H1 (cell line): ENCODE results near the gene PATJ. TPM values are rescaled to one million over a fixed set of nuclear protein-coding genes. Genes with fewer than 3 reads are reported as not detected.

Experiments used
- CTCF ChIA-PET: fragments of 300-600 bp; sonication (Branson Sonifier 250); formaldehyde crosslinking; loops from one replicate; lab custom pipeline; 2021; ENCODE audit not compliant: partially characterized antibody; lab: Charles Lee
- POLR2A ChIA-PET: fragments of 300-600 bp; sonication (Branson Sonifier 250); formaldehyde crosslinking; loops from one replicate; lab custom pipeline; 2021; ENCODE audit warnings: inconsistent platforms; ENCODE audit not compliant: partially characterized antibody; lab: Charles Lee
- DNase-seq, 2 experiments: peaks; one replicate each; pipeline versions ENCODE4 v3.0.0 to v3.0.0-alpha.2; 2010 to 2022; ENCODE audit warnings: low spot score in 2 of 2, low read depth in 1 of 2, mixed read lengths in 1 of 2
- FAIRE-seq: peaks from 2 replicates; lab custom pipeline; 2011; peaks lifted over from hg19 to GRCh38; lab: Jason Lieb, UNC
- H2AFZ ChIP-seq: 2 replicates; pipeline ENCODE4 v1.8.1; 2012; ENCODE audit warnings: low read length, inconsistent platforms
- H2AK5ac ChIP-seq: 2 replicates; pipeline ENCODE4 v1.6.1; 2013; ENCODE audit warnings: low read depth, low read length
- H2BK120ac ChIP-seq: replicated peaks from 2 replicates; pipeline ENCODE3; 2013; ENCODE audit warnings: low read depth, low read length, inconsistent platforms
- H2BK12ac ChIP-seq: 2 replicates; pipeline ENCODE4 v1.6.1; 2013; ENCODE audit warnings: low read depth, low read length
- H2BK15ac ChIP-seq: 2 replicates; pipeline ENCODE4 v1.6.1; 2013; ENCODE audit warnings: low read length
- H2BK20ac ChIP-seq: 2 replicates; pipeline ENCODE4 v1.6.1; 2013; ENCODE audit warnings: low read length
- H2BK5ac ChIP-seq: 2 replicates; pipeline ENCODE4 v1.6.1; 2013; ENCODE audit warnings: low read depth, low read length
- H3K14ac ChIP-seq: 2 replicates; pipeline ENCODE4 v1.6.1; 2013; ENCODE audit warnings: inconsistent platforms; ENCODE audit not compliant: insufficient read length
- H3K18ac ChIP-seq: 2 replicates; pipeline ENCODE4 v1.6.1; 2013; ENCODE audit warnings: low read length; ENCODE audit errors: extremely low read depth
- H3K23ac ChIP-seq: 2 replicates; pipeline ENCODE4 v1.6.1; 2013; ENCODE audit warnings: inconsistent platforms; ENCODE audit not compliant: insufficient read length
- H3K23me2 ChIP-seq: 2 replicates; pipeline ENCODE4 v1.6.1; 2013; ENCODE audit warnings: low read depth, low read length
- H3K27ac ChIP-seq: 2 replicates; pipeline ENCODE4 v1.6.1; 2011; ENCODE audit warnings: low read depth, low read length, inconsistent platforms
- H3K27me3 ChIP-seq, 4 experiments: replicated peaks in 1 of 4; 1 replicate in 1 of 4; 2 replicates in 3 of 4; pipeline versions ENCODE4 v1.6.1 to v1.8.1; 2011 to 2013; ENCODE audit warnings: low read length in 3 of 4, mild to moderate bottlenecking in 3 of 4, inconsistent platforms in 2 of 4, mixed read lengths in 2 of 4, moderate library complexity in 1 of 4; ENCODE audit not compliant: control insufficient read depth in 3 of 4, insufficient read depth in 3 of 4; ENCODE audit errors: extremely low read depth in 1 of 4
- H3K36me3 ChIP-seq, 4 experiments: 2 replicates each; pipeline versions ENCODE4 v1.6.1 to v1.8.1; 2011 to 2013; ENCODE audit warnings: mild to moderate bottlenecking in 4 of 4, low read length in 3 of 4, moderate library complexity in 2 of 4, control low read depth in 1 of 4, inconsistent platforms in 1 of 4; ENCODE audit not compliant: insufficient read depth in 4 of 4, control insufficient read depth in 2 of 4
- H3K4ac ChIP-seq: replicated peaks from 2 replicates; pipeline ENCODE3; 2013; ENCODE audit warnings: low read length, low read depth, mixed read lengths, inconsistent platforms; ENCODE audit not compliant: insufficient read length
- H3K4me1 ChIP-seq, 4 experiments: replicated peaks in 1 of 4; 1 replicate in 1 of 4; 2 replicates in 3 of 4; pipeline versions ENCODE4 v1.6.1 to v1.8.1; 2011 to 2013; ENCODE audit warnings: low read length in 3 of 4, inconsistent platforms in 2 of 4, mixed read lengths in 1 of 4; ENCODE audit not compliant: insufficient read depth in 4 of 4, control insufficient read depth in 3 of 4
- H3K4me2 ChIP-seq, 2 experiments: 2 replicates each; pipeline versions ENCODE4 v1.6.1 to v1.8.1; 2011 to 2013; ENCODE audit warnings: low read depth in 2 of 2, low read length in 2 of 2, control low read depth in 1 of 2, inconsistent platforms in 1 of 2, mild to moderate bottlenecking in 1 of 2; ENCODE audit not compliant: insufficient read depth in 1 of 2
- H3K4me3 ChIP-seq, 4 experiments: fragments of 200-600, 300-600 bp in 1 of 4; sonication (generic), shearing (Covaris generic), sonication (Bioruptor Twin) in 1 of 4; 2 replicates each; pipeline versions ENCODE4 v1.5.1 to v1.8.1; 2011 to 2016; ENCODE audit warnings: low read length in 4 of 4, low read depth in 3 of 4, control low read depth in 2 of 4, inconsistent platforms in 2 of 4, mild to moderate bottlenecking in 2 of 4, mixed read lengths in 1 of 4, moderate library complexity in 1 of 4; ENCODE audit not compliant: insufficient read depth in 2 of 4; ENCODE audit errors: extremely low read depth in 1 of 4
- H3K56ac ChIP-seq: replicated peaks from 2 replicates; pipeline ENCODE3; 2013; ENCODE audit warnings: low read depth, mild to moderate bottlenecking, mixed read lengths, low read length, inconsistent platforms; ENCODE audit not compliant: insufficient read length
- H3K79me1 ChIP-seq: 2 replicates; pipeline ENCODE4 v1.6.1; 2013; ENCODE audit warnings: low read depth, low read length, control low read depth
- H3K79me2 ChIP-seq, 2 experiments: 2 replicates each; pipeline versions ENCODE4 v1.6.1 to v1.8.1; 2012 to 2013; ENCODE audit warnings: low read length in 2 of 2, mild to moderate bottlenecking in 2 of 2, inconsistent platforms in 1 of 2; ENCODE audit not compliant: insufficient read depth in 2 of 2, control insufficient read depth in 1 of 2
- H3K9ac ChIP-seq, 4 experiments: replicated peaks in 1 of 4; 1 replicate in 1 of 4; 2 replicates in 3 of 4; pipeline versions ENCODE4 v1.6.1 to v1.8.1; 2011 to 2013; ENCODE audit warnings: low read depth in 3 of 4, low read length in 3 of 4, control low read depth in 2 of 4, mild to moderate bottlenecking in 2 of 4, moderate library complexity in 2 of 4, inconsistent platforms in 1 of 4; ENCODE audit errors: extremely low read depth in 1 of 4
- H3K9me3 ChIP-seq, 2 experiments: 2 replicates each; pipeline versions ENCODE4 v1.6.1 to v1.8.1; 2012 to 2013; ENCODE audit warnings: mild to moderate bottlenecking in 2 of 2, moderate library complexity in 2 of 2, control low read depth in 1 of 2, inconsistent platforms in 1 of 2, low read depth in 1 of 2, low read length in 1 of 2, mixed read lengths in 1 of 2; ENCODE audit not compliant: insufficient read depth in 2 of 2
- H4K20me1 ChIP-seq, 2 experiments: replicated peaks in 1 of 2; 2 replicates each; pipeline versions ENCODE3 to v1.8.1; 2011 to 2013; ENCODE audit warnings: inconsistent platforms in 2 of 2, low read length in 2 of 2, mild to moderate bottlenecking in 1 of 2; ENCODE audit not compliant: insufficient read depth in 2 of 2, control insufficient read depth in 1 of 2
- H4K5ac ChIP-seq: 2 replicates; pipeline ENCODE4 v1.6.1; 2013; ENCODE audit warnings: low read length, low read depth, mixed read lengths, inconsistent platforms; ENCODE audit not compliant: insufficient read length
- H4K8ac ChIP-seq: 2 replicates; pipeline ENCODE4 v1.8.0; 2013; ENCODE audit warnings: mild to moderate bottlenecking, moderate library complexity, low read length, inconsistent platforms; ENCODE audit not compliant: insufficient read depth; ENCODE audit errors: extremely low read depth
- H4K91ac ChIP-seq: replicated peaks from 2 replicates; pipeline ENCODE3; 2013; ENCODE audit warnings: low read length, mixed read lengths, inconsistent platforms; ENCODE audit not compliant: insufficient read length
- BACH1 ChIP-seq: IDR thresholded peaks from 2 replicates; pipeline ENCODE4 v1.6.1; 2012; ENCODE audit warnings: low read length, improper control_type of control experiment
- CHD1 ChIP-seq: IDR thresholded peaks from 2 replicates; pipeline ENCODE4 v1.6.1; 2012; ENCODE audit warnings: low read depth, low read length, improper control_type of control experiment
- GABPA ChIP-seq: IDR thresholded peaks from 2 replicates; pipeline ENCODE4 v1.6.1; 2011; ENCODE audit warnings: mild to moderate bottlenecking, low read length, moderate library complexity, borderline replicate concordance; ENCODE audit not compliant: insufficient read depth
- KDM5A ChIP-seq: fragments of 200-600 bp; IDR thresholded peaks from 2 replicates; pipeline ENCODE4 v1.7.1; 2012; ENCODE audit warnings: mild to moderate bottlenecking, low read length, inconsistent platforms, mixed read lengths
- POU5F1 ChIP-seq: IDR thresholded peaks from 2 replicates; pipeline ENCODE4 v1.6.1; 2011; ENCODE audit warnings: low read depth, mild to moderate bottlenecking, low read length, moderate library complexity
- RAD21 ChIP-seq, 2 experiments: IDR thresholded peaks in 1 of 2; conservative IDR thresholded peaks in 1 of 2; 2 replicates each; pipeline ENCODE4 v1.6.1; 2011; ENCODE audit warnings: low read depth in 2 of 2, low read length in 2 of 2, improper control_type of control experiment in 1 of 2, inconsistent platforms in 1 of 2, mild to moderate bottlenecking in 1 of 2, moderate library complexity in 1 of 2
- RNF2 ChIP-seq: fragments of 200-900, 300-1000 bp; sonication (generic); IDR thresholded peaks from 2 replicates; pipeline ENCODE4 v1.7.1; 2016; ENCODE audit warnings: borderline replicate concordance, low read depth, mild to moderate bottlenecking, antibody characterized with exemption, low read length; ENCODE audit not compliant: poor library complexity, severe bottlenecking; ENCODE audit errors: missing control alignments
- SAP30 ChIP-seq: fragments of 300-600 bp; sonication (generic); IDR thresholded peaks from 2 replicates; pipeline ENCODE4 v1.7.1; 2012; ENCODE audit warnings: low read length, moderate library complexity, mild to moderate bottlenecking, inconsistent platforms; ENCODE audit not compliant: insufficient read depth, insufficient replicate concordance
- SIRT6 ChIP-seq: IDR thresholded peaks from one replicate; pipeline ENCODE4 v1.7.1; 2012; ENCODE audit warnings: low read length, inconsistent platforms
- ZNF274 ChIP-seq: IDR thresholded peaks from 2 replicates; pipeline ENCODE4 v1.7.0; 2012; ENCODE audit warnings: low read length, borderline replicate concordance; ENCODE audit errors: extremely low read depth
- WGBS, 2 experiments: shearing (Covaris generic) in 1 of 2; methylation state at CpG; one replicate each; pipeline versions ENCODE4 v1.1.6 to v1.1.7; 2013 to 2015; ENCODE audit warnings: low lambda C conversion rate in 2 of 2, mixed read lengths in 2 of 2, inconsistent platforms in 1 of 2, low coverage in 1 of 2, missing lambda C conversion rate in 1 of 2; ENCODE audit not compliant: insufficient replicate concordance in 2 of 2, insufficient coverage in 1 of 2, insufficient read length in 1 of 2; ENCODE audit errors: extremely low coverage in 1 of 2, missing lambda C conversion rate in 1 of 2; 5-methylcytosine and 5-hydroxymethylcytosine counted together
- polyA plus RNA-seq, 7 experiments: library from polyadenylated mRNA; depleted of rRNA in 3 of 7; stranded (reverse) in 5 of 7; unstranded in 2 of 7; fragments of >200 nt in 5 of 7; fragments of 200-250 nt in 2 of 7; gene quantifications; 1 replicate in 5 of 7; 2 replicates in 1 of 7; 4 replicates in 1 of 7; pipeline versions ENCODE4 v1.2.1 to v1.2.3, GENCODE V29; 2011 to 2013; ENCODE audit warnings: missing spikeins in 2 of 7, mixed read lengths in 2 of 7
- total RNA-seq: library from RNA; stranded (reverse); fragmentation: NEBNext Ultra II Directional; extraction: Animal tissue kit (Norgen Biotek cat#: 25700); gene quantifications from 2 replicates; pipeline ENCODE4 v1.2.1, GENCODE V29; 2021
- TF ChIP-seq, protein P1 (sequence below): IDR thresholded peaks from 2 replicates; pipeline ENCODE4 v1.6.1; 2012; ENCODE audit warnings: inconsistent platforms

PATJ gene
- total and polyA plus RNA-seq, 2 of the 8 experiments (the other 6 are each of a cell fraction or from before 2014, with no cell fraction given) = 8.2 to 55.6 TPM

- H3K36me3 ChIP-seq = no peaks in the 10 kb centered on the region
- H3K56ac ChIP-seq = no peak overlapping the region
- FAIRE-seq (no peak), DNase-seq (no peak)
- 88% methylated on average over 4 of the region's 4 CpGs; no CpG with 5 or more reads in 1 of the 2 experiments for WGBS, 2 experiments
- no peak overlapping the region for H2AK5ac ChIP-seq
- no peak overlapping the region for H2BK5ac ChIP-seq
- no peak overlapping the region for H2AFZ ChIP-seq
- no peaks in the 10 kb centered on the region for H3K79me1 ChIP-seq
- H2BK20ac ChIP-seq = no peak overlapping the region
- TF ChIP-seq BACH1 (no peak), RAD21 (IDR thresholded peaks at IDR 0.05 in 1 of 2, conservative IDR thresholded peaks at IDR 0.05 in 1 of 2; ENCODE audit: low read depth in 2 of 2, low read length in 2 of 2) (no peak), KDM5A (no peak), POU5F1 (no peak), ZNF274 (no peak), CHD1 (no peak), GABPA (no peak), SIRT6 (no peak), SAP30 (no peak), RNF2 (no peak)
- TF ChIP-seq, protein P1, sequence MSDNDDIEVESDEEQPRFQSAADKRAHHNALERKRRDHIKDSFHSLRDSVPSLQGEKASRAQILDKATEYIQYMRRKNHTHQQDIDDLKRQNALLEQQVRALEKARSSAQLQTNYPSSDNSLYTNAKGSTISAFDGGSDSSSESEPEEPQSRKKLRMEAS = no peak
- H3K23ac ChIP-seq = no peak overlapping the region
- no peak overlapping the region for H2BK120ac ChIP-seq
- peaks cover 0 to 4% (median 3%) of the 10 kb centered on the region in 4 experiments; a peak in 5 of 7 replicates for H3K4me1 ChIP-seq
- no peaks in the 10 kb centered on the region; the same call in 1 of the 2 replicates for H3K23me2 ChIP-seq
- ChIA-PET POLR2A (no interaction called here), CTCF (no interaction called here)
- no peak overlapping the region for H3K4me3 ChIP-seq
- H4K5ac ChIP-seq = no peak overlapping the region
- no peak overlapping the region for H4K91ac ChIP-seq
- H3K27ac ChIP-seq = no peak overlapping the region
- no peak overlapping the region for H3K4ac ChIP-seq
- no peaks in the 10 kb centered on the region for H3K9me3 ChIP-seq
- no peak overlapping the region for H2BK15ac ChIP-seq
- H3K79me2 ChIP-seq = no peaks in the 10 kb centered on the region
- H2BK12ac ChIP-seq = no peak overlapping the region
- H3K9ac ChIP-seq = no peak overlapping the region
- H4K8ac ChIP-seq = no peak overlapping the region
- no peak overlapping the region for H3K4me2 ChIP-seq
- no peak overlapping the region for H3K18ac ChIP-seq
- H4K20me1 ChIP-seq = no peaks in the 10 kb centered on the region
- H3K14ac ChIP-seq = no peak overlapping the region
- no peaks in the 10 kb centered on the region for H3K27me3 ChIP-seq
Observed at GRCh38 chr1:61979729-61980128, 237.4 kb downstream of the PATJ start.
